HG02943 (cell line): ENCODE results near the gene COL4A6.

ENCODE experiments used
- ATAC-seq: cut with Tn5 transposase; IDR thresholded peaks from one replicate; pipeline ENCODE4 v1.9.1; 2021; ENCODE audit warnings: mild to moderate bottlenecking, low read depth, moderate library complexity; ENCODE audit not compliant: unreplicated experiment

COL4A6 gene

GRCh38 chrX:108117988-108118387, 320.2 kb downstream of the COL4A6 start:
- ATAC-seq: no peak

DNA sequence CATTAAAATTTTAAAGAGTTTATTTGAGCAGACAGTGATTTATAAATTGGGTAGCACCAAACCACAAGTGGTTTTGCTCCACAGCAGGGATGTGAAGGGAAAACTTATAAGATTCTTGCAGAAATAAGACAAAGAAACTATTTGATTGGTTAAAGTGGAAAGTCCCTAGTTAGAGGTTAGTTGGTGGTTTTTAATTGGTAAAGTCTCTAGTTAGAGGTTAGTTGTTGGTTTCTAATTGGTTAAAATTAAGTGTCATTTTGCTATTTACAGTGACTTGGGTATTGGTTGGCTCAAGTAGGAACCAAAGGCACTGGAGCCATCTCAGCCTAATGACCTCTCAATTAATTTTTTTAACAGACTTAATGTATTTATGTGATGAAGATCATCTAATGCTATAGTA, 323.7 kb downstream of the COL4A6 start:
- ATAC-seq: no peak
